C4-2B (cell line): ENCODE data around the gene MAMDC2.

Experiments
- H3K27ac ChIP-seq: fragments of 450-650 bp; 2 replicates; pipeline ENCODE4 v1.5.1; 2017
- ZFX ChIP-seq: fragments of 450-650 bp; IDR thresholded peaks from 2 replicates; pipeline ENCODE4 v1.6.1; 2017
- TF ChIP-seq, protein P1 (sequence below): fragments of 450-650 bp; conservative IDR thresholded peaks from 2 replicates; pipeline ENCODE4 v1.5.1; 2017; ENCODE audit warnings: mild to moderate bottlenecking

MAMDC2 gene

DNA sequence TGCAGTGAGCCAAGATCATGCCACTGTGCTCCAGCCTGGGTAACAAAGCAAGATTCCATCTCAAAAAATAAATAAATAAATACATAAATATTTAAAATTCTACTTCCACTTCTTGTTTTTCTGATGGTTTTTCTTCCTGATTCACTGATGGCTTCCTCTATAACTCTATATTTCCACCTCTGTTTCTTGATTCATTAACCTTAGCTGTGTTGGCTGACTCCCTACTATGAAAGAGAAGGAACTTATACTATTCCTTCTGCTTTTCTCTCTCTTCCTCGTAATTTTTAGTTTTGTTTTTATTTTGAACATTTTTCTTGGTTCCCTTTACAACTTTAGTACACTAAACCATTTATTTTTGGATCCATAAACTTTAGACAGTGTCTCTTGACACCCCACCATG, 103.5 kb downstream of the MAMDC2 start:
- no peak for TF ChIP-seq ZFX
- TF ChIP-seq, protein P1, sequence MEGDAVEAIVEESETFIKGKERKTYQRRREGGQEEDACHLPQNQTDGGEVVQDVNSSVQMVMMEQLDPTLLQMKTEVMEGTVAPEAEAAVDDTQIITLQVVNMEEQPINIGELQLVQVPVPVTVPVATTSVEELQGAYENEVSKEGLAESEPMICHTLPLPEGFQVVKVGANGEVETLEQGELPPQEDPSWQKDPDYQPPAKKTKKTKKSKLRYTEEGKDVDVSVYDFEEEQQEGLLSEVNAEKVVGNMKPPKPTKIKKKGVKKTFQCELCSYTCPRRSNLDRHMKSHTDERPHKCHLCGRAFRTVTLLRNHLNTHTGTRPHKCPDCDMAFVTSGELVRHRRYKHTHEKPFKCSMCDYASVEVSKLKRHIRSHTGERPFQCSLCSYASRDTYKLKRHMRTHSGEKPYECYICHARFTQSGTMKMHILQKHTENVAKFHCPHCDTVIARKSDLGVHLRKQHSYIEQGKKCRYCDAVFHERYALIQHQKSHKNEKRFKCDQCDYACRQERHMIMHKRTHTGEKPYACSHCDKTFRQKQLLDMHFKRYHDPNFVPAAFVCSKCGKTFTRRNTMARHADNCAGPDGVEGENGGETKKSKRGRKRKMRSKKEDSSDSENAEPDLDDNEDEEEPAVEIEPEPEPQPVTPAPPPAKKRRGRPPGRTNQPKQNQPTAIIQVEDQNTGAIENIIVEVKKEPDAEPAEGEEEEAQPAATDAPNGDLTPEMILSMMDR = no peak
- no peak overlapping the region for H3K27ac ChIP-seq

DNA sequence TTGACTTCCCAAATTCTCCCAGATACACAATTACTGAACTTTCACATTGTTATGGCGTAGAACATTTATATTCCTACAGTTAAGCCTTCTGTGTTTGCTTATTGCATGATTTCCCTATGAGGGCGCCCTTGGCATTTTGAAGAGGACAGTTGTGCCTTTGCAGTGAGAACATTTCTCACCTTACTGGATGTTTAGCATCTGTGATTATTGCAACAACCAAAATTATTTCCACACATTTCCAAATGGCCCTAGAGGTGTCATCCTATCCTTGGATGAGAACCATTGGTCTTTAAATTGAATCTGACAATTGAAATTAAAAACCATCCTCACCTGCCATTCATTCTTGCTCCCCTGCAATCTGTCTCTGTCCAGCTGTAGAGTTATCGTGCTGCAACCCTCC, 104.0 kb downstream of the MAMDC2 start:
- H3K27ac ChIP-seq = no peak overlapping the region
- TF ChIP-seq ZFX = no peak
- TF ChIP-seq, protein P1 = peak; percentile 17

DNA sequence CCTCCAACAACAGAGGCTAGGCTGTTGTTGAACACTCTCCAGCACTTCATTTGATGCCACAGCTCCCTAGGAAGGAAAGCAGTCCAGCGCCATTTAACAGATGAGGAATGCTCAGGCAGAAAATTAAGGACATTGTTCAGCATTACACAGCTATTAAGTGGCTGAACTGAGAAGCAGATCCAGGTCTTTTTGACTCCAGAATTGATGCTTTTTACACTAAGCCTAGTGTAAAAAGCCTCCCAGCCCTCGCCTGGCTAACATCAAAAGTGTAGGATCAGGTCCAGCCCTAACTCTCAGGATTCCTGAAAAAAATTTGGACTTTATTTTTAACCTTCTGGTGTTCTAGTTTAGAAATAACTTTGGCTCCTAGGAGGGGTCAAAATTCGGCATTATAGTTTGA, 108.7 kb downstream of the MAMDC2 start:
- TF ChIP-seq, protein P1 = no peak
- TF ChIP-seq ZFX = no peak

DNA sequence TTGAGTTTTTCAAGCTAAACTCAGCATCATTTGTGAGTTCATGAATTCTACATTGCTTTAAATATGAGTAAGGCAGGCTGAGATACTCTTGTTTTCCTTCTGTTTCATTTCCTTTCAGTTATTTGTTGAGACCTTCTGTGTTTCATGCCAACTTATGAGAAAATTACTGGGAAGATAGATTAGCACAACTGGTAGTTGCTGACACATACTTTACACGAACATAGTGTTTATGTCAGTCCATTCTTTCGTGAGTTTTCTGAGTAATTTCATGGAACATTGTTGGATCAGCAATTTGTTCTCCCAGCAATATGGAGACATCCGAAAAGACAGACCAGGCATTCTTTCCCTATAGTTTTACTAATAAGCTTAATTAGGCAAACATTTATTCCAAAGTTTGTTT, 113.1 kb downstream of the MAMDC2 start:
- H3K27ac ChIP-seq = no peak overlapping the region
- no peak for TF ChIP-seq ZFX
- TF ChIP-seq, protein P1 = no peak

More for the DNA sequence above, 108.7 kb downstream of the MAMDC2 start:
- no peak overlapping the region for H3K27ac ChIP-seq

DNA sequence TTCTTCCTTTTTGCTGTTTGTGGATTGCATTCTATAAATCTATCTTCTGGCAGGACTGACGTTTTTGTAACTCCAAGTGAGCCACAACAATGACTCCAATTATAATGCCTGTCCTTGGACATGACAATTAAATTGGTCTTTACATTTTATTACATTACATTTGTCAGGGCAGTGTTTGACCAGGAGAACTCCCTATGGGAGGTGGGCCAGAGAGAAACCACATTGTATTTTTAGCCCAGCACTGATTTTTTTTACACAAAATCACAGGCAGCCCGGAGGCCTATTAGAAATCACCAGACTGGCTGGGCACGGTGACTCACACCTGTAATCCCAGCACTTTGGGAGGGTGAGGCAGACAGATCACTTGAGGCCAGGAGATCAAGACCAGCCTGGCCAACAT, 116.0 kb downstream of the MAMDC2 start:
- H3K27ac ChIP-seq = no peak overlapping the region
- no peak for TF ChIP-seq ZFX
- TF ChIP-seq, protein P1 = no peak

DNA sequence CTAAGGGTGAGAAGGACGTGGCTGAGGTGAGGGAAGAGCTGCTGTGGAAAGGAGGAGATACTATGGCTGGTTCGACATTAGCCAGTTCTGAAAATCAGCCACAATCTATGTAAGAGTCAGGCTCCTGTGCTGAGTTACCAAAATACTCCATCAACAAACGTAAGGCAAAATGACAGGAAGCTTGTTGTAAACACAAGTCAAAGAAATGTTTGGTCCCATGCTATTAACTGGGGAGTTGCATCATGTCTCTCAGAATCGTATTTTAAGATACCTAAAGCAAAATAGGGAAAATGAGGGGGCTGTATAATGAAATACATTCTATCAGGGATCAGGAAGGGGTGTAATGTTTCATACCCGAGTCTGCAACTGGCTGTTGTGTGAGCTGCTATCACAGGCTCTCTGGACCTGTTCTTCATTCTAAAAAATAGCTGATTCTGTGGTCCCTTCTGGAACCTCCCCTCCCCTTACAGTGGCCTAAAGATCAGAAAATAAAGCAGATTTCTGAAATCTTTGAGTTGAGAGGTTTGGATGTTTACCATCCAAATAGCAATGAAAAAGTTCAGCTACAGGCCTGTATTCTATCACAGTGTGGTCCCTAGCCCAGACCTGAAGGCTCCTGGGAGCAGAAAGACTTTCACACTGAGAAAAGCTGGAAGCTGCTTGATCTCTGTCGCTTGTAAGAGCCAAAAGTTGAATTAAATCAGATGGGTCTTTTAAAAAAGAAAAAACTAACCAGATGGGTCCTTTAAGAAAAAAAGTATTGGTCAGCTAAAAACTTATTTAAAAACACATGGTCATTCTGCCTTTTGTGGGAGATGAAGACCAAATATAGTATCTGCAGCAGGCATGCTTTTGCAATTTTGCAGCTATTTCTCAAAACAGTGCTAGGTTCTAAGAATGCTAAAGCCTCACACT, 117.3 kb downstream of the MAMDC2 start:
- no peak for TF ChIP-seq ZFX
- TF ChIP-seq, protein P1 = no peak
- H3K27ac ChIP-seq = no peak overlapping the region

DNA sequence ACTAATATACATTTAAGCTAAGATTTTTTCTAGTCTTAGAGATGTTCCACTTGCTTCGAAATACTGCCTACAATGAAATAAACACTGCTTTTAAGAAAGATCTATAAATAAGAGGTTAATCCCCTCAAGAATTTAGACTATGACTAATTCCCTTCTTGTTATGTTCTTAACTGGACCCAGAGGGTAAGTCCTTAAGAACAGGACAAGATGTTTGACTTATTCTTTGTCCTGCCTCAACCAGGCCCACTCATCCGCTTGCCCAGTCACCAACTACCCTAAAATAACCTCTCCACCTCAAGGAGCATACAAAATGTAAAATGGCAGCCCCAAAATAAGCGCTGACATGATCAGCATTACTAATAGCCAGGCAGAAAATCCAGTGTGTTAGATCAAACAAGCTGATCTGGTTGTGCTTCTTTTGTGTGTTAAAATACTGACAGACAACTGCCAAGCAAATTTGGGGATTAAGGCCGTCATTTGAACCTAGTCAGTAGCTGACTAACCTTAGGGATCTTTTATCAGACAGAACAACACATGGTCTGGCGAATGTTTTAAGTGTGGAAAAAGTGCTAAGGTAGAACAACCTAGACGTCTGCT, 121.5 kb downstream of the MAMDC2 start:
- TF ChIP-seq, protein P1 = no peak
- TF ChIP-seq ZFX = no peak
- H3K27ac ChIP-seq = no peak overlapping the region
